Common myeloid progenitor, CD34-positive (primary cell): ENCODE measurements around the gene WNK1.
A peak's percentile ranks its signal among the peaks of the same experiment; 100 is the strongest.
"Not testable (repeated sequence)": the region's sequence is repeated elsewhere in the genome, so short reads cannot be mapped to it uniquely, and the experiment has no call there.

Source experiments
- CTCF ChIA-PET: fragments of 350-600 bp; sonication (Branson Sonifier 250); formaldehyde crosslinking; loops from one replicate; lab custom pipeline; 2021; ENCODE audit warnings: antibody characterized with exemption; lab: Charles Lee
- POLR2A ChIA-PET: fragments of 350-600 bp; sonication (Branson Sonifier 250); formaldehyde crosslinking; loops from one replicate; lab custom pipeline; 2021; ENCODE audit warnings: antibody characterized with exemption; lab: Charles Lee
- DNase-seq, 3 donors: peaks; one replicate each; pipeline versions ENCODE4 v3.0.0 to v3.0.0-alpha.2; 2013
- H3K27ac ChIP-seq, 2 experiments: 1 replicate in 1 of 2; 2 replicates in 1 of 2; pipeline ENCODE4 v1.7.0; 2013; ENCODE audit warnings: inconsistent platforms in 2 of 2, low read length in 2 of 2, mild to moderate bottlenecking in 2 of 2, low read depth in 1 of 2, moderate library complexity in 1 of 2; ENCODE audit not compliant: severe bottlenecking in 2 of 2, insufficient read depth in 1 of 2, poor library complexity in 1 of 2
- H3K27me3 ChIP-seq, 5 experiments: replicated peaks in 2 of 5; 1 replicate in 3 of 5; 2 replicates in 2 of 5; pipeline versions ENCODE4 v1.6.1 to v1.7.0; 2013; ENCODE audit warnings: low read length in 4 of 5, mild to moderate bottlenecking in 2 of 5, moderate library complexity in 2 of 5, inconsistent platforms in 1 of 5; ENCODE audit not compliant: insufficient read depth in 5 of 5, control insufficient read depth in 4 of 5
- H3K36me3 ChIP-seq, 4 experiments: 1 replicate in 2 of 4; 2 replicates in 2 of 4; pipeline versions ENCODE4 v1.6.1 to v1.7.0; 2013; ENCODE audit warnings: low read length in 3 of 4, control low read depth in 1 of 4, mild to moderate bottlenecking in 1 of 4; ENCODE audit not compliant: control insufficient read depth in 4 of 4, insufficient read depth in 4 of 4
- H3K4me1 ChIP-seq, 4 experiments: 1 replicate in 3 of 4; 2 replicates in 1 of 4; pipeline versions ENCODE4 v1.6.1 to v1.7.1; 2013; ENCODE audit warnings: low read length in 3 of 4, mild to moderate bottlenecking in 3 of 4, control low read depth in 1 of 4, inconsistent platforms in 1 of 4, moderate library complexity in 1 of 4; ENCODE audit not compliant: control insufficient read depth in 4 of 4, insufficient read depth in 4 of 4; ENCODE audit errors: control extremely low read depth in 1 of 4
- H3K4me3 ChIP-seq, 7 experiments: 1 replicate in 4 of 7; 2 replicates in 3 of 7; pipeline versions ENCODE4 v1.5.1 to v1.7.0; 2013; ENCODE audit warnings: mild to moderate bottlenecking in 7 of 7, low read length in 6 of 7, moderate library complexity in 6 of 7, inconsistent platforms in 2 of 7, low read depth in 2 of 7, control low read depth in 1 of 7; ENCODE audit not compliant: insufficient read depth in 4 of 7, control insufficient read depth in 1 of 7; ENCODE audit errors: extremely low read depth in 1 of 7
- H3K9me3 ChIP-seq, 5 experiments: 1 replicate in 4 of 5; 2 replicates in 1 of 5; pipeline versions ENCODE4 v1.6.1 to v1.7.1; 2013; ENCODE audit warnings: low read length in 4 of 5, mild to moderate bottlenecking in 2 of 5, inconsistent platforms in 1 of 5, low read depth in 1 of 5, moderate library complexity in 1 of 5; ENCODE audit not compliant: control insufficient read depth in 4 of 5, insufficient read depth in 2 of 5; ENCODE audit errors: control extremely low read depth in 1 of 5
- WGBS: methylation state at CpG from one replicate; pipeline ENCODE4 v1.1.5; 2013; ENCODE audit not compliant: insufficient coverage; 5-methylcytosine and 5-hydroxymethylcytosine counted together

Gene WNK1

DNA sequence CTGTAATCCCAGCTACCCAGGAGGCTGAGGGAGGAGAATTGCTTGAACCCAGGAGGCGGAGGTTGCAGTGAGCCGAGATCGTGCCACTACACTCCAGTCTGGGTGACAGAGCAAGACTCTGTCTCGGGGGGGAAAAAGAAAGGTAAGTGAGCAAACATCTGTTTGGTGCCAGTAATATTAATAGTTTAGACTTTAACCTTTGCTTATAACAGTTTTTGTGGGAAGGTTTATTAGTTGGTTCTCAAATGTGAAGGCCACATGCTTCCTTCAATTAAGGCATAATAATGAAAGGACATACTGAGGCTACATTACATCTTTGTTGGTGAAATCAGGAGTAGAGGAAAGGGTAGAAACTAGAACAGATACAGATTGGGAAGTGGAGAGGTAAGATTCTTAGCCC is 36.4 kb downstream of the WNK1 start:
- POLR2A ChIA-PET, H3K27ac ChIP-seq, H3K4me3 ChIP-seq, H3K27me3 ChIP-seq, CTCF ChIA-PET, DNase-seq, H3K9me3 ChIP-seq, H3K36me3 ChIP-seq: not testable (repeated sequence)
- H3K4me1 ChIP-seq = peaks cover 5 to 18% (median 9%) of the 10 kb centered on the region in 4 experiments
- no CpG with 5 or more reads among the region's 4 CpGs for WGBS

DNA sequence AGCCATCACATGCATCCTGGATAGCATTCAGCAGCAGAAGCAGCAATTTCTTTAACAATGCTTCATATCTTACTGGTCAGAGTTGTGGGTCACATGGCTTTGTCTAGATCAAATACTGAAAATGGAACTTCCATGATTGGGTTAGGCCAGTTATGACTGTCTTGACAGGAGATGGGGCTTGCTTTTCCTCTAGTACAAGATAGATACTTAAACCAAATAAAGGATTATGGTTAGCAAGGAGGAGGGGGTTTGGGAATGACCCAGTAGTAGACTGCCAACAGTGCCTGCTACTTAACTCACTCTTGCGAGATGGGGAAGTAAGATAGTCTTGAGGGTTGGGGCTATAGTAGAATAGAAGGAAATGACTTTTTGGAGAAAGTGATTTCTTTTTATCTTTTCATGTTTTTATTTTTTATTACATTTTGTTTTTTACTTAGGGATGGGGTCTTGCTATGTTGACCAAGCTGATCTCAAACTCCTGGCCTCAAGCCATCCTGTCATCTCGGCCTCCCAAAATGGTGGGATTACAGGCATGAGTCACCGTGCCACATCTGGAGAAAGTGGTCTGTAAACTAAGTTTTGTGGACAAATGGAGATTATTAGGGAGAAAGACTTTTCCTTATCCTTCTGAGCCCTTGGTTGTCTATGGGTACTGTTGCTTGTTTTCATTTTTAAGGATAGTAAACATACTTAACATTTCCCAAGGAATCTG is 37.6 kb downstream of the WNK1 start:
- Histone ChIP-seq H3K27me3 (no peaks in the 10 kb centered on the region), H3K9me3 (no peaks in the 10 kb centered on the region), H3K36me3 (no peaks in the 10 kb centered on the region), H3K27ac (no peak overlapping the region), H3K4me3 (no peak overlapping the region), H3K4me1 (peaks cover 5 to 27% (median 15%) of the 10 kb centered on the region in 4 experiments)
- ChIA-PET CTCF (interaction anchor here (1.0 kb wide), 1 partner anchor 9 kb away, joined by 5 read pairs; no protein-coding TSS in a partner anchor), POLR2A (interaction anchor here (0.6 kb wide), 1 partner anchor 1068 kb away, joined by 3 read pairs; no protein-coding TSS in a partner anchor)
- WGBS = 93% methylated on average over 2 of the region's 3 CpGs
- peak in 2 of 3 donors; percentile 38 to 58 for DNase-seq

DNA sequence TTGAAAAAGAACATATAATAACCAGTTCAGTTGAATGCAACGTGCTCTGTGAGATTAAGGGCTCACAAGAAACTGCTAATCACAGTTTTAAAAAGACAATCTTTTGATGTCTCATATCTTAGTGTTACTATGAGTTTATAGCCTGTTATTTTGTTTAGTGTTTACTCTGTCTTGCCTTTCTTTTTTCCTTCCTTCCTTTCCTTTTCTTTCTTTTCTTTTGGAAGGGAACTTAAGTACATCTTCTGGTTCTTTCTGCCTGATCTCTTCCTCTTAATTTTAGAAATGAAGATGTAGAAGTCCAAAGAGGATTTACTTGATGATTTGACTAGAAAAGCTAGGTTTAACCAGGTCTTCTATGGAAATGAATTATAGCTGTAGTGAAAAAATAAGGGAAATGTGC is 38.2 kb downstream of the WNK1 start:
- CTCF ChIA-PET = interaction anchor here (1.0 to 1.6 kb wide), 2 partner anchors 10 to 11 kb away, joined by 3 to 5 read pairs; no protein-coding TSS in a partner anchor
- Histone ChIP-seq H3K9me3 (no peaks in the 10 kb centered on the region), H3K4me1 (peaks cover 5 to 33% (median 17%) of the 10 kb centered on the region in 4 experiments), H3K4me3 (no peak overlapping the region), H3K36me3 (no peaks in the 10 kb centered on the region), H3K27ac (no peak overlapping the region), H3K27me3 (no peaks in the 10 kb centered on the region)
- no CpG with 5 or more reads among the region's 1 CpG for WGBS
- no peak for DNase-seq
- POLR2A ChIA-PET = interaction anchor here (0.6 kb wide), 1 partner anchor 1067 kb away, joined by 3 read pairs; no protein-coding TSS in a partner anchor

DNA sequence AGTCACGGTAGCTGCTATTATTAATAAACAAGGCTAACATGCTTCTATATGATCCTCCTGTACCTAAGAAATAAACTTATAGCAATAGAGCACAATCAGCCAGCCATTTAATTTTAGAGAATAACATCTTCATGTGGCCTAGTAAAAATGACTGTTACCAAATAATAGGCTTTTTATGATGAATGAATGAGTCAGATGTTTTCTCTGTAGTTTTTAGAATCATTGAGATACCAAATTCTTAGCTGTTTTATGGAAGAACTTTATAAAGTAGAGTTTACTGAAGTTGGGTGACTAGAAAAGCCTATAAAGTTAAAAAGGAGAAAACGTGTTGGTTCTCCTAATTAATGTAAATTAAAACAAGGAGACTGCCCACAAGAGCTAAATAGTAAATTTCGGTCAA is 40.7 kb downstream of the WNK1 start:
- WGBS = 60% methylated on average over 1 of the region's 3 CpGs
- no peak overlapping the region for H3K4me3 ChIP-seq
- DNase-seq = no peak
- peaks cover 8 to 50% (median 23%) of the 10 kb centered on the region in 4 experiments for H3K4me1 ChIP-seq
- H3K9me3 ChIP-seq = no peaks in the 10 kb centered on the region
- no peaks in the 10 kb centered on the region for H3K27me3 ChIP-seq
- ChIA-PET CTCF (interaction anchor here (0.8 to 1.3 kb wide), 2 partner anchors 12 to 42 kb away, joined by 3 to 4 read pairs; no protein-coding TSS in a partner anchor), POLR2A (no interaction called here)
- no peaks in the 10 kb centered on the region for H3K36me3 ChIP-seq
- H3K27ac ChIP-seq = no peak overlapping the region

DNA sequence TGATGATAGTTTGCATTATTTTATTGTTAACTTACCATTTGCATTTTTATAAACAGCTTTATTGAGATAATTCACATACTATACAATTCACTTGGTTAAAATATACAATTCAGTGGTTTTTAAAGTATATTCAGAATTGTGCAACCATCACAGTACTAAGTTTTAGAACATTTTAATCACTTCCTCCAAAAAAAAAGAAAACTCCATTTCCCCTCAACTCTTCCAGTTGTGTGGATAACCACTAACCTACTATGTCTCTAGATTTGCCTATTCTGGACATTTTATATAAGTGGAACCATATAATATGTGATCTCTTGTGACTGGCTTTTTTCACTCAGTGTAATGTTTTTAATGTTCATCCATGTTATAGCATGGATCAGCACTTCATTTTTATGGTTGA is 41.3 kb downstream of the WNK1 start:
- Histone ChIP-seq H3K27ac (no peak overlapping the region), H3K4me1 (peaks cover 8 to 52% (median 23%) of the 10 kb centered on the region in 4 experiments), H3K9me3 (no peaks in the 10 kb centered on the region), H3K27me3 (no peaks in the 10 kb centered on the region), H3K36me3 (no peaks in the 10 kb centered on the region), H3K4me3 (no peak overlapping the region)
- POLR2A ChIA-PET = no interaction called here
- CTCF ChIA-PET = interaction anchor here (0.8 to 1.3 kb wide), 2 partner anchors 13 to 43 kb away, joined by 3 to 4 read pairs; no protein-coding TSS in a partner anchor
- DNase-seq = peak in 1 of 3 donors; percentile 27

DNA sequence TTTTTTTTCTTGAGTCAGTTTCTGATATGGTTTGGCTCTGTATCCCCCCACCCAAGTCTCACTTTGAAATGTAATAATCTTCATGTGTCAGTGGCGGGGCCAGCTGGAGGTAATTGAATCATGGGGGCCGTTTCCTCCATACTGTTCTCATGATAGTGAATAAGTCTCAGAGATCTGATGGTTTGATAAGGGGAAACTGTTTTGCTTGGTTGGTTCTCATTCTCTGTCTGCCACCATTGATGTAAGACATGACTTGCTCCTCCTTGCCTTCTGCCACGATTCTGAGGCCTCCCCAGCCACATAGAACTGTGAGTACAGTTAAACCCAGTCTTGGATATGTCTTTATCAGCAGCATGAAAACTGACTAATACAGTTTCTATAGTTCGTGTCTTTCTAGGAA is 42.9 kb downstream of the WNK1 start:
- WGBS = no CpG with 5 or more reads among the region's 4 CpGs
- Histone ChIP-seq H3K27me3 (no peaks in the 10 kb centered on the region), H3K4me3 (no peak overlapping the region), H3K27ac (peak overlapping the region in 1 of 2 experiments; percentile 31), H3K4me1 (peaks cover 4 to 42% (median 15%) of the 10 kb centered on the region in 4 experiments), H3K36me3 (no peaks in the 10 kb centered on the region), H3K9me3 (no peaks in the 10 kb centered on the region)
- CTCF ChIA-PET = interaction anchor here (0.6 to 1.2 kb wide), 2 partner anchors 18 to 34 kb away, joined by 3 to 5 read pairs; no protein-coding TSS in a partner anchor
- peak; percentile 23 to 81 (median 65) for DNase-seq
- POLR2A ChIA-PET = interaction anchor here (1.1 kb wide), 1 partner anchor 30 kb away, joined by 3 read pairs; no protein-coding TSS in a partner anchor

DNA sequence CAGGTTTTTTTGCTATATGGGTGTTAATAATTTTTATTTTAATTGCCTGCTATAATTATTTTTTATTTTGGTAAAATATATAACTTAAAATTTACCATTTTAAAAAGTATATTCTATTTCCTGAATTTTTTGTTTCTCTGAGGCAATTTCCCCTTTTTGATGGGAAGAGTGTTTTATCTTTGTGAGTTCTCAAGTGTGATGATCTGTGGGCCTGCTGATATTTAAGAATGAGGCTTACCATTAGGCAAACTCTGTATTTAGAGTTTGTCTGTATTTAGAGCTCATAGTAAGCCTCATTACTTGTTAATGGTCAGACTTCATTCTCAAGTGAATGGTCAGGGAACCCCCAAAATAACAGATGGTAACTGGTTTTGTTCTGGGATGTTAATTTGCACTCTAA is 48.0 kb downstream of the WNK1 start:
- POLR2A ChIA-PET = no interaction called here
- Histone ChIP-seq H3K4me1 (peaks cover 0 to 59% (median 14%) of the 10 kb centered on the region in 4 experiments), H3K4me3 (no peak overlapping the region), H3K27ac (no peak overlapping the region), H3K36me3 (no peaks in the 10 kb centered on the region), H3K9me3 (no peaks in the 10 kb centered on the region), H3K27me3 (no peaks in the 10 kb centered on the region)
- CTCF ChIA-PET = interaction anchor here (1.0 to 3.1 kb wide), 4 partner anchors 11 to 49 kb away, joined by 3 to 15 read pairs (median 4); no protein-coding TSS in a partner anchor
- peak in 2 of 3 donors; percentile 17 to 58 for DNase-seq
